AG04450 (cell line): ENCODE measurements around the gene ASIP. TPM values are rescaled to one million over a fixed set of nuclear protein-coding genes. Genes with fewer than 3 reads are reported as not detected.

Experiments
- CTCF ChIA-PET: fragments of 300-600, 350-600 bp; formaldehyde crosslinking; extraction: SDS; loops from one replicate; lab custom pipeline; 2022; ENCODE audit warnings: antibody characterized with exemption, inconsistent platforms; lab: Charles Lee
- POLR2A ChIA-PET: fragments of 350-600 bp; formaldehyde crosslinking; extraction: SDS; loops from one replicate; lab custom pipeline; 2021; ENCODE audit warnings: antibody characterized with exemption, inconsistent platforms; lab: Yijun Ruan, JAX
- DNase-seq: peaks from one replicate; pipeline ENCODE4 v3.0.0-alpha.2; 2011; ENCODE audit warnings: low read depth, low spot score
- H3K27ac ChIP-seq: one replicate; pipeline ENCODE4 v1.5.1; 2012; ENCODE audit warnings: low read depth, low read length, control low read depth
- H3K27me3 ChIP-seq: one replicate; pipeline ENCODE4 v1.6.0; 2012; ENCODE audit warnings: low read length; ENCODE audit not compliant: control insufficient read depth, insufficient read depth
- H3K4me3 ChIP-seq: 2 replicates; pipeline ENCODE4 v1.5.1; 2011; ENCODE audit warnings: mild to moderate bottlenecking, low read depth, low read length, control low read depth
- H3K9me3 ChIP-seq: 2 replicates; pipeline ENCODE4 v1.5.1; 2012; ENCODE audit warnings: low read length; ENCODE audit not compliant: control insufficient read depth, insufficient read depth
- polyA plus RNA-seq: library from polyadenylated mRNA; depleted of rRNA; stranded (reverse); fragments of >200 nt; gene quantifications from 2 replicates; pipeline ENCODE4 v1.2.3, GENCODE V29; 2011
- TF ChIP-seq, protein P1 (sequence below): IDR thresholded peaks from 2 replicates; pipeline ENCODE4 v1.5.1; 2011; ENCODE audit warnings: low read depth, low read length, control low read depth, inconsistent platforms

ASIP gene
- polyA plus RNA-seq, 1 experiment = not detected

DNA sequence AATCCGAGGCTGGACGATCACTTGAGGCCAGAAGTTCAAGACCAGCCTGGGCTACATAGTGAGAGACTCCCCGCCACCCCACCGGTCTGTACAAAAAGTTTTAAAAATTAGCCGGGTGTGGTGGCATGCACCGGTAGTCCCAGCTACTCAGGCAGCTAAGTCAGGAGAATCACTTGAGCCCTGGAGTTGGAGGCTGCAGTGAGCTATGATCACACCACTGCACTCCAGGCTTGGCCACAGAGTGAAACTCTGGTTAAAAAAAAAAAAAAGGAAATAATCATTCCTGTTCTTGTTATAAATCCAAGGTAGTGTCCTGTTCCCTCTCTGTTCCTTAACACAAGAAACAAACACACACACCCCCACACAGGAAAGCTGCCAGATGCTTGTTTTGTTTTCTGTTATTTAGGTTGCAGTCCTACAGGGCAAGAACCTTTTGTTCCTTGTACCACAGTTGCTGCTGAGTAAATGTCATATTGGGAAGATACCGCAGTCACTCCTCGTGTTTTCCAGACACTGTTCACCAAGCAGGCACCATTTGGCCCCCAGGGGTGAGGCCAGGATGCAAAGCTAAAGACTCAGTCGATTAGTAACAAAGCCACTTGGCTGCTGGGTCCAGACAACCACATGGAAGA is 28.9 kb downstream of the ASIP start:
- TF ChIP-seq, protein P1, sequence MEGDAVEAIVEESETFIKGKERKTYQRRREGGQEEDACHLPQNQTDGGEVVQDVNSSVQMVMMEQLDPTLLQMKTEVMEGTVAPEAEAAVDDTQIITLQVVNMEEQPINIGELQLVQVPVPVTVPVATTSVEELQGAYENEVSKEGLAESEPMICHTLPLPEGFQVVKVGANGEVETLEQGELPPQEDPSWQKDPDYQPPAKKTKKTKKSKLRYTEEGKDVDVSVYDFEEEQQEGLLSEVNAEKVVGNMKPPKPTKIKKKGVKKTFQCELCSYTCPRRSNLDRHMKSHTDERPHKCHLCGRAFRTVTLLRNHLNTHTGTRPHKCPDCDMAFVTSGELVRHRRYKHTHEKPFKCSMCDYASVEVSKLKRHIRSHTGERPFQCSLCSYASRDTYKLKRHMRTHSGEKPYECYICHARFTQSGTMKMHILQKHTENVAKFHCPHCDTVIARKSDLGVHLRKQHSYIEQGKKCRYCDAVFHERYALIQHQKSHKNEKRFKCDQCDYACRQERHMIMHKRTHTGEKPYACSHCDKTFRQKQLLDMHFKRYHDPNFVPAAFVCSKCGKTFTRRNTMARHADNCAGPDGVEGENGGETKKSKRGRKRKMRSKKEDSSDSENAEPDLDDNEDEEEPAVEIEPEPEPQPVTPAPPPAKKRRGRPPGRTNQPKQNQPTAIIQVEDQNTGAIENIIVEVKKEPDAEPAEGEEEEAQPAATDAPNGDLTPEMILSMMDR = no peak
- ChIA-PET POLR2A (no interaction called here), CTCF (interaction anchor here (0.6 kb wide), 1 partner anchor 21 kb away, joined by 3 read pairs; no protein-coding TSS in a partner anchor)
- Histone ChIP-seq H3K4me3 (no peak overlapping the region), H3K9me3 (no peaks in the 10 kb centered on the region), H3K27me3 (no peaks in the 10 kb centered on the region), H3K27ac (no peak overlapping the region)
- no peak for DNase-seq

DNA sequence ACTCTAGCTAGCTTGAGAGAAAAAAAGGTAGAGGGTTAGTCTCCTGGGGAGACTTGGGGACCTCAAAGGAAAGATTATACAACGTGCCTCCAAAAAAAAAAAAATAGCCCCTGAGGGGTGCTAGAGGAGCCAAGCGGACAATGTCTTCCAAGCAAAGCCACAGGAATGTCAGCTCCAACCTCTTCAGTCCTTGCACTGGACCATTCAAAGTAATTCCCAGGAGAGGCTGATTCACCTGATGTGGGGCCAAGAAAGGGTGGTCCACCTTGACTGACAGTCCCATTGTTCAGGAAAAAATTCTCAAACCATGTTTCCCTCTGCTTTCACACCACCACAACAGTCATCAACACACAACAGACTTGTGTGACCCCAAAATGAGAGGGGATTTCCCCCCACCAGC is 30.7 kb downstream of the ASIP start:
- H3K27ac ChIP-seq = no peak overlapping the region
- ChIA-PET POLR2A (no interaction called here), CTCF (interaction anchor here (2.1 kb wide), 1 partner anchor 41 kb away, joined by 5 read pairs; no protein-coding TSS in a partner anchor)
- no peak overlapping the region for H3K4me3 ChIP-seq
- TF ChIP-seq, protein P1 = no peak
- no peaks in the 10 kb centered on the region for H3K27me3 ChIP-seq
- H3K9me3 ChIP-seq = no peaks in the 10 kb centered on the region
- DNase-seq = no peak

DNA sequence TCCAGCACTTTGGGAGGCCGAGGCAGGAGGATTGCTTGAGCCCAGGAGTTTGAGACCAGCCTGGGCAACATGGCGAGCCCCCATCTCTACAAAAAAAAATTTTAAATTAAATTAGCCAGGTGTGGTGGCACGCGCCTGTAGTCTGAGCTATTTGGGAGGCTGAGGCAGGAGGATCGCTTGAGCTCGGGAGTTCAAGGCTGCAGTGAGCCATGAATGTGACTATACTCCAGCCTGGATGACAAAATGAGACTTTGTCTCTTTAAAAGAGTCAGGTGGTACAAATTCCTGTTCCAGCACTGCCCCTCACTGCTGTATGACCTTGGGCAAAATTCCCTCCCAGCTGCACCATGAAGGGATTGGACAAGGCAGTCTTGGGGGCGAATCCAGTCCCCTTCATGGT is 33.5 kb downstream of the ASIP start:
- no peak for DNase-seq
- H3K4me3 ChIP-seq = no peak overlapping the region
- POLR2A ChIA-PET = no interaction called here
- TF ChIP-seq, protein P1 = no peak
- H3K27me3 ChIP-seq = no peaks in the 10 kb centered on the region
- H3K9me3 ChIP-seq = no peaks in the 10 kb centered on the region
- H3K27ac ChIP-seq = no peak overlapping the region
- CTCF ChIA-PET = no interaction called here

DNA sequence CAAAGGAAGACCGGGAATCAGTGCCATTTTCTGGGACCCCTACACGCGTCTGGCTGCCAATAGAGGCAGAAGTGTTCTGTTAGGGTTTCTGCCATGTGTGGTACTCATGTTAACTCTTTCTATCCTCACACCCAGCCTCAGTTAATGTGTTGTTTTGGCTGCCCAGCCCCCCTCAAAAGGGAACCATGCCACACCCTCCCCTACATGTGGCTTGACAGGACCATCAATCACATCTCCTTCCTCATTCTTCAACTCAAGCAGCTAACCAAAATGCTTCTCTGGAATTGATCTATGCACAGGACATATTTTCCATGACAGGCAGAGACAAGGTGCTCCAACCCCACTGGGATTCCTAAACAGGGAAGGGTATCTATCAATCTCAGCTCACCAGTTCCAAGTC is 40.0 kb downstream of the ASIP start:
- no peak overlapping the region for H3K4me3 ChIP-seq
- no peaks in the 10 kb centered on the region for H3K9me3 ChIP-seq
- no peak overlapping the region for H3K27ac ChIP-seq
- DNase-seq = no peak
- TF ChIP-seq, protein P1 = no peak
- H3K27me3 ChIP-seq = no peaks in the 10 kb centered on the region
- ChIA-PET CTCF (no interaction called here), POLR2A (no interaction called here)

DNA sequence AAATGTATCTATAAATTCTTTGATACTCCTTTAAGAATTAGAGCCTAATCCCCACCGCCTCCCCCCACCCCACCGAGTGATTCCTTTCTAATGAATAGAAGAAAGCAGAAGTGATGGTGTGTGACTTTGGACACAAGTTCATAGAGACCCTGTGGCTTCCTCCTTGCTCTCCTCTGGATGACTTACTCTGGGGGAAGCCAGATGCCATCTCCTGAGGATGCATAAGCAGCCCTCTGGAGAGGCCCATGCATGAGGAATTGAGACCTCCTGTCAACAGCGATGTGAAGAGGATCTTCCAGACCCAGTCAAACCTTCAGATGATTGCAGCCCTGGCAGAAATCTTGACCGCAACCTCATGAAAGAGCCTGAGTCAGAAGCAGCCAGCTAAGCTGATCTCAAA is 40.8 kb downstream of the ASIP start:
- CTCF ChIA-PET = no interaction called here
- Histone ChIP-seq H3K9me3 (no peaks in the 10 kb centered on the region), H3K27ac (no peak overlapping the region), H3K4me3 (no peak overlapping the region), H3K27me3 (no peaks in the 10 kb centered on the region)
- TF ChIP-seq, protein P1 = no peak
- POLR2A ChIA-PET = no interaction called here
- DNase-seq = no peak
